GM12865 (cell line): ENCODE results near the gene SPAG16.

Experiments
- DNase-seq: peaks from one replicate; pipeline ENCODE4 v3.0.0; 2010; ENCODE audit warnings: low read depth
- H3K4me3 ChIP-seq: 2 replicates; pipeline ENCODE4 v1.5.1; 2011; ENCODE audit warnings: mild to moderate bottlenecking, low read depth, low read length, control low read depth
- TF ChIP-seq, protein P1 (sequence below): IDR thresholded peaks from 2 replicates; pipeline ENCODE4 v1.5.1; 2011; ENCODE audit warnings: low read length, control low read depth, low read depth, inconsistent platforms; ENCODE audit not compliant: insufficient read depth; ENCODE audit errors: missing control alignments

SPAG16 gene

DNA sequence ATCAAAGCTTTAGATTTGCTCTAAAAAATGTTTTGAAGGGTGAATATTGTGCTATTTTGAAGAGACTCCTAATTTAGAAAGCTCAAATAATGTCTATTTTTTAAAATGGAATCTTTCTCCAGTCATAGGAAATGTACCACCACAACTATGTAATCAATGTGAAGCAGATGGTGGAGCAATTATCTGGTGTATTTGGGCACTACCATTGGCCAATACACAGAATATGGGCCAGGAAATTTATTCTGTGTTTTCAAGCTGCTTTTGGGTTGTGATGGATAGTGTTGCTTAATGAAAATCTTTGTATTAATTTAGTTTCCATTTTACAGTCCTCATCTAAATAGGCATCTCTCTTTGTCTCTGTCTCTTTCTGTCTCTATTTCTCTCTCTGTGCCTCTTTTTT lies 1109.5 kb downstream of the SPAG16 start:
- DNase-seq, result no peak
- no peak overlapping the region for H3K4me3 ChIP-seq
- TF ChIP-seq, protein P1, sequence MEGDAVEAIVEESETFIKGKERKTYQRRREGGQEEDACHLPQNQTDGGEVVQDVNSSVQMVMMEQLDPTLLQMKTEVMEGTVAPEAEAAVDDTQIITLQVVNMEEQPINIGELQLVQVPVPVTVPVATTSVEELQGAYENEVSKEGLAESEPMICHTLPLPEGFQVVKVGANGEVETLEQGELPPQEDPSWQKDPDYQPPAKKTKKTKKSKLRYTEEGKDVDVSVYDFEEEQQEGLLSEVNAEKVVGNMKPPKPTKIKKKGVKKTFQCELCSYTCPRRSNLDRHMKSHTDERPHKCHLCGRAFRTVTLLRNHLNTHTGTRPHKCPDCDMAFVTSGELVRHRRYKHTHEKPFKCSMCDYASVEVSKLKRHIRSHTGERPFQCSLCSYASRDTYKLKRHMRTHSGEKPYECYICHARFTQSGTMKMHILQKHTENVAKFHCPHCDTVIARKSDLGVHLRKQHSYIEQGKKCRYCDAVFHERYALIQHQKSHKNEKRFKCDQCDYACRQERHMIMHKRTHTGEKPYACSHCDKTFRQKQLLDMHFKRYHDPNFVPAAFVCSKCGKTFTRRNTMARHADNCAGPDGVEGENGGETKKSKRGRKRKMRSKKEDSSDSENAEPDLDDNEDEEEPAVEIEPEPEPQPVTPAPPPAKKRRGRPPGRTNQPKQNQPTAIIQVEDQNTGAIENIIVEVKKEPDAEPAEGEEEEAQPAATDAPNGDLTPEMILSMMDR, result no peak

DNA sequence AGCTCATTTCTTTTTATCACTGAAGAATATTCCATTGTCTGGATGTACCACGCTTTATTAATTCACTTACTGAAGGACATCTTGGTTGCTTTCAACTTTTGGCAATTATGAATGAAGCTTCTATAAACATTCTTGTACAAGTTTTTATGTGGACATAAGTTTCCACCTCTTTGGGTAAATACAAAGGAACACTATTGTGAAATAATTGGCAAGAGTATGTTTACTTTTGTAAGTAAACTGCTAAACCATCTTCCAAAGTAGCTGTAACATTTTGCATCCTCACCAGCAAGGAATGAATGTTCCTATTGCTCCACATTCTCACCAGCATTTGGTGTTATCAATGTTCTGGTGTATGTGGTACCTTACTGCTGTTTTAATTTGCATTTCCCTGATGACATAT lies 1110.8 kb downstream of the SPAG16 start:
- no peak overlapping the region for H3K4me3 ChIP-seq
- no peak for DNase-seq
- TF ChIP-seq, protein P1, result no peak

DNA sequence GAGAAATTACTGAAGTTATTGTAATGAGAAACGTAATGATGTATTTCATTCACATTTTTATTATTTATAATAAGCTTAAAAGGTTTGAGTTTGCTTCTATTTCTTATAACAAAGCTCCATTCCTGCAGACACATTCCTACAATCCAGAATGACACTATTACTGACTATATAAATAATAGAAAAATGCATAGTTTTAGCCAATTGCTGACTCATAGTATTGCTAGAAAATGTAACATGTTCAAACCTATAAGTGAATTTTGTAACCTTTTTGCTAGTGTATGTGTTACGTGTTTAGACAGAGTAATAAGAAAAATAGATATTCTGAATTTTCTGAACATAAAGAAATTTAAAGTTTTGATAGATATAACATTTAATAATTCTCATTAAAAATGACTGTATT lies 1117.3 kb downstream of the SPAG16 start:
- TF ChIP-seq, protein P1, result no peak
- no peak for DNase-seq
- H3K4me3 ChIP-seq, result no peak overlapping the region

DNA sequence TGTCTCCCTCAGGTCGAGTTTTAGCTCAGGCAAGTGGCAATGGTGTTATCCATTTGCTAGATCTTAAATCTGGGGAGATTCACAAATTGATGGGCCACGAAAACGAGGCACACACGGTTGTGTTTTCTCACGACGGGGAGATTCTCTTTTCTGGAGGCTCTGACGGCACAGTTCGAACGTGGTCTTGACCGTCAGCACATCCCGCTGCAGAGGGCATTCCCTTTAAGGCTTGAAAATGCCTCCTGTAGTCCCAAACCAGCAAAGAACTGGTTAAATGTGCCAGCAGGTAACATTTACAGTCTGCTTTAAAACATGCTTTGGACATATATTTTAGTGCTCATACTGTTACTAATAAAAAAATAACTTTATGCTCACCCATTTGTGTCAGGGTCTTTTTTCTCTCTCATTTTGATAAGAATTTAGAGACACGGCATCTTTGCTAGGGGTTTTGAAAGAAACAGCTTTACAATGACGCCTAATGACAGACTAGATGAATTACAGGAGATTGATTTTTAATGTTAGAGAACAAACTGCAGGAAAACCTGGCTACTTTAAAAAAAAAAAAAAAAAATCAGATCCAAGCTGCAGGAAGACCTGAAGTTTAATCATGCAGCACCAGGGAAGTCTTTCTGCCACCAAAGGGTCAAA lies 1126.0 kb downstream of the SPAG16 start:
- H3K4me3 ChIP-seq, result no peak overlapping the region
- TF ChIP-seq, protein P1, result no peak
- no peak for DNase-seq

DNA sequence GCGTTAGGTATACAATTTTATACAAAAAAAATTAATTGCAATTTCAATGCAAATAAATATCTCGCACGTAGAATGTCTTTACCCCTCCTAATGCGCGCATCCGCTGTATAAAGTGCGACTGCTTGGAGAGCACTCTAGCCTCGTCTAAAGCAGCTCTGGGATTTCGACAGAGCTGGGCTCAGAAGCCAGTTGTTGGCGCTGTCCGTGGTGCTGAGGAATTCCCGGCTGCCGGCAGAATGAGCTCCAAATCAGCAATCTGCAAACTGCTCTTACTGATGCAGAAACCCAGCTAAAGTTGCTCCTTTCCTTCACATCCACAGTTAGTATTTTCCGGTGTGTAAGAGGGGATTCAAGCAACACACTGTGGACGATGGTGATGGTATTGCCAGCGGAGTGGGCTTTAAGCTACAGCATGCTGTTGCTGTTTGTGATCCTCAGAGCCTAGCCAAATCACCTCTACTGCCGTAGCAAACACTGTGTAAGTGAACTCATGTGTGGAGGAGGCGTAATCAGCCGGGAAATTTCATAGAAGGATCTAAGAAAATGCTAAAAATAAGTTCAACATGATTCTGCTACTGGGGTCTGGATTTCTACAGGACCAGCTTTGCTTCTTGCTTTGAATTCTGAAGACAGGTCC lies 1126.8 kb downstream of the SPAG16 start, which contains the start of gene VWC2L:
Gene VWC2L (plus strand): TSS at position 137 of the 637 bp plus-strand sequence. CDS start 3,140 bp downstream, outside the sequence.
- H3K4me3 ChIP-seq, result no peak within 1 kb of the TSS
- TF ChIP-seq, protein P1, result no peak
- peak; percentile 67 for DNase-seq

DNA sequence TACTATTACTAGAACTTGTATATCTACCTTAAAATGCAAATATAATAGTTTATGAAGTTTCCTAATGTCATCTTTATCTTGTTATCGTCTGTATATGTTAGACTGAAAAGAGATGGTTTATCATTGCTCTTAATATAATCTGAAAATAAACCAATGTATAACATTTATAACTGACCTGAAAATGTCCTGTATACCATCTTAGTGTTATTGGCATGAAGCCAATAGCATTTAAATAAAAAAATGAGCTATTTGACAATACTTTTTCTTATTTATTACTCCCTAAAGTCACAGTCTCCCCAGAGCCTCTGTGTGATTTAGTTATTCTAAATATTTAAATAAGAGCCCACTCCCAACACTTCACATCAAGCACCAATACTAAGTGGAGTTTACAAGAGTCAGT lies 1128.4 kb downstream of the SPAG16 start:
- TF ChIP-seq, protein P1, result no peak
- no peak overlapping the region for H3K4me3 ChIP-seq
- no peak for DNase-seq
